Endodermal cell (in vitro differentiated cells): ENCODE data around the gene DHRS9. TPM values are rescaled to one million over a fixed set of nuclear protein-coding genes. Genes with fewer than 3 reads are reported as not detected.

Experiments used
- DNase-seq: peaks from one replicate; pipeline ENCODE4 v3.0.0-alpha.2; 2017
- H3K27ac ChIP-seq: 2 replicates; pipeline ENCODE4 v1.5.1; 2013; ENCODE audit warnings: mild to moderate bottlenecking, low read depth, low read length, moderate library complexity
- H3K27me3 ChIP-seq: 2 replicates; pipeline ENCODE4 v1.6.1; 2013; ENCODE audit warnings: mild to moderate bottlenecking, low read length, moderate library complexity; ENCODE audit not compliant: insufficient read depth, control insufficient read depth, poor library complexity, severe bottlenecking
- H3K36me3 ChIP-seq: 2 replicates; pipeline ENCODE4 v1.7.0; 2013; ENCODE audit warnings: mild to moderate bottlenecking, low read length, moderate library complexity; ENCODE audit not compliant: control insufficient read depth, insufficient read depth
- H3K4me1 ChIP-seq: one replicate; pipeline ENCODE4 v1.7.0; 2013; ENCODE audit warnings: low read length; ENCODE audit not compliant: control insufficient read depth, insufficient read depth
- H3K4me3 ChIP-seq: 2 replicates; pipeline ENCODE4 v1.5.1; 2013; ENCODE audit warnings: mild to moderate bottlenecking, low read length, moderate library complexity
- H3K9ac ChIP-seq: 2 replicates; pipeline ENCODE4 v1.6.1; 2013; ENCODE audit warnings: mild to moderate bottlenecking, low read length, moderate library complexity; ENCODE audit not compliant: poor library complexity, severe bottlenecking; ENCODE audit errors: extremely low read depth
- H3K9me3 ChIP-seq: 2 replicates; pipeline ENCODE4 v1.6.1; 2013; ENCODE audit warnings: mild to moderate bottlenecking, low read length, moderate library complexity; ENCODE audit not compliant: control insufficient read depth
- H3K27ac Mint-ChIP-seq: 2 replicates; pipeline ENCODE4 v1.8.0; 2020; ENCODE audit warnings: mixed read lengths
- H3K27me3 Mint-ChIP-seq: 2 replicates; pipeline ENCODE4 v1.8.0; 2021; ENCODE audit warnings: mild to moderate bottlenecking, mixed read lengths; ENCODE audit not compliant: insufficient read depth
- H3K36me3 Mint-ChIP-seq: 2 replicates; pipeline ENCODE4 v1.8.0; 2020; ENCODE audit warnings: low read depth, mixed read lengths
- H3K4me1 Mint-ChIP-seq: 2 replicates; pipeline ENCODE4 v1.8.0; 2020; ENCODE audit warnings: mixed read lengths
- H3K4me3 Mint-ChIP-seq: 2 replicates; pipeline ENCODE4 v1.8.0; 2020; ENCODE audit warnings: mild to moderate bottlenecking, moderate library complexity, mixed read lengths
- H3K9me3 Mint-ChIP-seq: 2 replicates; pipeline ENCODE4 v1.8.0; 2020; ENCODE audit warnings: mild to moderate bottlenecking, mixed read lengths
- CTCF ChIP-seq: fragments of 200-600 bp; sonication (generic); conservative IDR thresholded peaks from 2 replicates; pipeline ENCODE4 v1.5.0; 2021; ENCODE audit warnings: antibody characterized with exemption, mild to moderate bottlenecking
- WGBS, 2 experiments: methylation state at CpG; one replicate each; pipeline versions ENCODE4 v1.1.5 to v1.1.7; 2013; ENCODE audit warnings: missing lambda C conversion rate in 2 of 2, mixed read lengths in 1 of 2; ENCODE audit not compliant: insufficient coverage in 1 of 2, insufficient read length in 1 of 2; 5-methylcytosine and 5-hydroxymethylcytosine counted together
- total RNA-seq, 2 donors: library from RNA; stranded (reverse); fragmentation: NEBNext Ultra II Directional in 1 of 2; extraction: Animal tissue kit (Norgen Biotek cat#: 25700) in 1 of 2; gene quantifications; 2 replicates in 1 of 2; 3 replicates in 1 of 2; pipeline ENCODE4 v1.2.1, GENCODE V29; 2021

Gene DHRS9
- total RNA-seq, 2 donors from 2014 or later, result not detected

GRCh38 chr2:169104848-169105247 is 35.5 kb downstream of the DHRS9 start:
- 100% methylated on average over 1 of the region's 1 CpG; no CpG with 5 or more reads in 1 of the 2 experiments for WGBS, 2 experiments
- TF ChIP-seq CTCF, result no peak
- H3K9me3 Mint-ChIP-seq, result no peaks in the 10 kb centered on the region

GRCh38 chr2:169105476-169105875 is 36.1 kb downstream of the DHRS9 start:
- 100% methylated on average over 1 of the region's 1 CpG; no CpG with 5 or more reads in 1 of the 2 experiments for WGBS, 2 experiments
- no peaks in the 10 kb centered on the region for H3K36me3 ChIP-seq
- no peak for TF ChIP-seq CTCF
- Mint-ChIP-seq H3K27ac (no peak overlapping the region), H3K36me3 (no peaks in the 10 kb centered on the region), H3K4me3 (no peak overlapping the region), H3K4me1 (peaks cover 5% of the 10 kb centered on the region), H3K27me3 (peaks cover 7% of the 10 kb centered on the region), H3K9me3 (no peaks in the 10 kb centered on the region)
- H3K9ac ChIP-seq, result no peak overlapping the region
- no peak overlapping the region for H3K27ac ChIP-seq
- H3K27me3 ChIP-seq, result no peaks in the 10 kb centered on the region
- no peaks in the 10 kb centered on the region for H3K4me1 ChIP-seq
- H3K9me3 ChIP-seq, result no peaks in the 10 kb centered on the region
- DNase-seq, result no peak
- H3K4me3 ChIP-seq, result no peak overlapping the region

More at GRCh38 chr2:169104848-169105247, 35.5 kb downstream of the DHRS9 start:
- no peaks in the 10 kb centered on the region for H3K27me3 ChIP-seq
- H3K9me3 ChIP-seq, result no peaks in the 10 kb centered on the region
- H3K9ac ChIP-seq, result no peak overlapping the region
- H3K4me3 Mint-ChIP-seq, result no peak overlapping the region
- no peaks in the 10 kb centered on the region for H3K36me3 Mint-ChIP-seq
- peaks cover 7% of the 10 kb centered on the region for H3K27me3 Mint-ChIP-seq
- no peaks in the 10 kb centered on the region for H3K4me1 ChIP-seq
- peaks cover 5% of the 10 kb centered on the region for H3K4me1 Mint-ChIP-seq
- H3K36me3 ChIP-seq, result no peaks in the 10 kb centered on the region
- no peak overlapping the region for H3K4me3 ChIP-seq
- no peak overlapping the region for H3K27ac ChIP-seq
- no peak for DNase-seq
- no peak overlapping the region for H3K27ac Mint-ChIP-seq

- H3K9me3 Mint-ChIP-seq, result no peaks in the 10 kb centered on the region
- H3K36me3 Mint-ChIP-seq, result no peaks in the 10 kb centered on the region
- peaks cover 5% of the 10 kb centered on the region for H3K4me1 Mint-ChIP-seq
- peaks cover 11% of the 10 kb centered on the region for H3K27me3 Mint-ChIP-seq
- H3K36me3 ChIP-seq, result no peaks in the 10 kb centered on the region
- no peak overlapping the region for H3K27ac Mint-ChIP-seq
- no peaks in the 10 kb centered on the region for H3K4me1 ChIP-seq
- H3K4me3 ChIP-seq, result no peak overlapping the region
- no peaks in the 10 kb centered on the region for H3K9me3 ChIP-seq
- no peak for DNase-seq
- no peak overlapping the region for H3K4me3 Mint-ChIP-seq
- no peak overlapping the region for H3K27ac ChIP-seq
- TF ChIP-seq CTCF, result no peak
- no peaks in the 10 kb centered on the region for H3K27me3 ChIP-seq
- H3K9ac ChIP-seq, result no peak overlapping the region
- 95 to 100% methylated on average over 1 to 2 of the region's 2 CpGs for WGBS, 2 experiments
Measured at GRCh38 chr2:169106134-169106533, 36.8 kb downstream of the DHRS9 start.
